OCI-LY1 (cell line): ENCODE data around the gene KRTAP10-3.

Source experiments
- EZH2 ChIP-seq: fragments of 200-600 bp; sonication (generic), shearing (Covaris generic); IDR thresholded peaks from 2 replicates; pipeline ENCODE4 v1.8.0; 2017; ENCODE audit warnings: borderline replicate concordance, mixed run types, mild to moderate bottlenecking, antibody characterized with exemption, low read length, moderate library complexity, mixed read lengths
- TF ChIP-seq, protein P1 (sequence below): fragments of 200-600 bp; sonication (generic), shearing (Covaris generic); IDR thresholded peaks from 2 replicates; pipeline ENCODE4 v1.5.1; 2017; ENCODE audit warnings: mild to moderate bottlenecking, antibody characterized with exemption, low read length, moderate library complexity, mixed read lengths

DNA sequence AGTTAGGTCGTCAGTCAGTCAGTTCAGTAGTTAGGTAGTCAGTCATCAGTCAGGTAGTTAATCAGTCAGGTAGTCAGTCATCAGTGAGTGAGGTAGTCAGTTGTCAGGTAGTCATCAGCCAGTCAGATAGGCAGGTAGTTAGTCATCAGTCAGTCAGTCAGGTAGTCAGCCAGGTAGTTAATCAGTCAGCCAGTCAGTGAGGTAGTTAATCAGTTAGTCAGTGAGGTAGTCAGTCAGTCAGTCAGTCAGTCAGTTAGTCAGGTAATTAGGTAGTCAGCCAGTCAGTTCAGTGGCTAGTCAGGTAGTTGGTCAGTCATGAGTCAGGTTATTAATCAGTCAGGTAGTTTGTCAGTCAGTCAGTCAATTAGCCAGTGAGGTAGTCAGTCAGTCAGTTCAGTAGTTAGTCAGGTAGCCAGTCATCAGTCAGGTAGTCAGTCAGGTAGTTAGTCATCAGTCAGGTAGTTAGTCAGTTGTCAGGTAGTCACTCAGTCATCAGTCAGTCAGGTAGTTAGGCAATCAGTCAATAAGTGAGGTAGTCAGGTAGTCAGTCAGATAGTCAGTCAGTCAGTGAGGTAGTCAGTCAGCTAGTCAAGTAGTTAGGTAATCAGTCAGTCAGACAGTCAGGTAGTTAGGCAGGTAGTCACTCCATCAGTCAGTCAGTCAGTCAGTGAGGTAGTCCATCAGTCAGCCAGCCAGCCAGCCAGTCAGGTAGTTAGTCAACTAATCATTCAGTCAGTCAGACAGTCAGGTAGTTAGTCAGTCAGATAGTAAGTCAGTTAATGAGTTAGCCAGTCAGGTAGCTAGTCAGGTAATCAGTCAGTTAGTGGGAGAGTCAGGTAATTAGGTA, 34.8 kb downstream of the KRTAP10-3 start:
- no peak for TF ChIP-seq EZH2
- TF ChIP-seq, protein P1, sequence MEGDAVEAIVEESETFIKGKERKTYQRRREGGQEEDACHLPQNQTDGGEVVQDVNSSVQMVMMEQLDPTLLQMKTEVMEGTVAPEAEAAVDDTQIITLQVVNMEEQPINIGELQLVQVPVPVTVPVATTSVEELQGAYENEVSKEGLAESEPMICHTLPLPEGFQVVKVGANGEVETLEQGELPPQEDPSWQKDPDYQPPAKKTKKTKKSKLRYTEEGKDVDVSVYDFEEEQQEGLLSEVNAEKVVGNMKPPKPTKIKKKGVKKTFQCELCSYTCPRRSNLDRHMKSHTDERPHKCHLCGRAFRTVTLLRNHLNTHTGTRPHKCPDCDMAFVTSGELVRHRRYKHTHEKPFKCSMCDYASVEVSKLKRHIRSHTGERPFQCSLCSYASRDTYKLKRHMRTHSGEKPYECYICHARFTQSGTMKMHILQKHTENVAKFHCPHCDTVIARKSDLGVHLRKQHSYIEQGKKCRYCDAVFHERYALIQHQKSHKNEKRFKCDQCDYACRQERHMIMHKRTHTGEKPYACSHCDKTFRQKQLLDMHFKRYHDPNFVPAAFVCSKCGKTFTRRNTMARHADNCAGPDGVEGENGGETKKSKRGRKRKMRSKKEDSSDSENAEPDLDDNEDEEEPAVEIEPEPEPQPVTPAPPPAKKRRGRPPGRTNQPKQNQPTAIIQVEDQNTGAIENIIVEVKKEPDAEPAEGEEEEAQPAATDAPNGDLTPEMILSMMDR: no peak
